Measurements from ENCODE around the gene COLGALT1.
"Not testable (repeated sequence)": the region's sequence is repeated elsewhere in the genome, so short reads cannot be mapped to it uniquely, and the experiment has no call there.

COLGALT1 gene

DNA sequence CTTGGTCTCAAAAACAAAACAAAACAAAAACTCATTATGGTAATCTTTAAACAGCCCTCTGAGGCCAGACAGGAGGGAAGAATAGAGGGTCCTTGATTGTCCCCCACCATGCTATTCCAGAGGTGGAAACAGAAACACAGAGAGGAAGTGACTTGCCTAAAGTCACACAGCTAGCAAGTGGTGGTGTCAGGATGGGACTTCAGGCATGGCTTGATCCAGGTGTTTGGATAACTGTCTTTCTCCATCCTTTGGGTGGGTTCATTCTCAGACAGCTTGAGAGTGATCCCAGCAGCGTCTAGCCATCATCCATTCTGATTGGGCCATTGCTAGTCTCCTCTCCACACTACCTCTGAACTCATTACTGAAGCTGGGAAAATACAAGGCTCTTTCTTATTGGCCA, 12.5 kb downstream of the COLGALT1 start:
- no peak overlapping the region for H3K27ac ChIP-seq
- no peak overlapping the region for H3K9ac ChIP-seq
- H2AFZ ChIP-seq (ENCODE audit: low read depth) = no peak overlapping the region
- no peaks in the 10 kb centered on the region for H3K4me1 ChIP-seq (ENCODE audit: low read depth, poor library complexity, severe bottlenecking)
- H4K20me1 ChIP-seq (ENCODE audit: insufficient read depth) = no peaks in the 10 kb centered on the region
- TF ChIP-seq, protein P1, sequence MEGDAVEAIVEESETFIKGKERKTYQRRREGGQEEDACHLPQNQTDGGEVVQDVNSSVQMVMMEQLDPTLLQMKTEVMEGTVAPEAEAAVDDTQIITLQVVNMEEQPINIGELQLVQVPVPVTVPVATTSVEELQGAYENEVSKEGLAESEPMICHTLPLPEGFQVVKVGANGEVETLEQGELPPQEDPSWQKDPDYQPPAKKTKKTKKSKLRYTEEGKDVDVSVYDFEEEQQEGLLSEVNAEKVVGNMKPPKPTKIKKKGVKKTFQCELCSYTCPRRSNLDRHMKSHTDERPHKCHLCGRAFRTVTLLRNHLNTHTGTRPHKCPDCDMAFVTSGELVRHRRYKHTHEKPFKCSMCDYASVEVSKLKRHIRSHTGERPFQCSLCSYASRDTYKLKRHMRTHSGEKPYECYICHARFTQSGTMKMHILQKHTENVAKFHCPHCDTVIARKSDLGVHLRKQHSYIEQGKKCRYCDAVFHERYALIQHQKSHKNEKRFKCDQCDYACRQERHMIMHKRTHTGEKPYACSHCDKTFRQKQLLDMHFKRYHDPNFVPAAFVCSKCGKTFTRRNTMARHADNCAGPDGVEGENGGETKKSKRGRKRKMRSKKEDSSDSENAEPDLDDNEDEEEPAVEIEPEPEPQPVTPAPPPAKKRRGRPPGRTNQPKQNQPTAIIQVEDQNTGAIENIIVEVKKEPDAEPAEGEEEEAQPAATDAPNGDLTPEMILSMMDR (conservative IDR thresholded peaks at IDR 0.05; ENCODE audit: low read depth, low read length) = no peak
- H3K4me2 ChIP-seq = no peak overlapping the region
- no peaks in the 10 kb centered on the region for H3K79me2 ChIP-seq (ENCODE audit: insufficient read depth, low read depth)
- peaks cover 3% of the 10 kb centered on the region; the same call in 1 of the 2 replicates for H3K36me3 ChIP-seq (ENCODE audit: insufficient read depth)
- no peak overlapping the region for H3K4me3 ChIP-seq (IDR thresholded peaks at IDR 0.05; ENCODE audit: insufficient read depth, low read depth, low read length)
- no peaks in the 10 kb centered on the region for H3K27me3 ChIP-seq (ENCODE audit: insufficient read depth, low read depth)

DNA sequence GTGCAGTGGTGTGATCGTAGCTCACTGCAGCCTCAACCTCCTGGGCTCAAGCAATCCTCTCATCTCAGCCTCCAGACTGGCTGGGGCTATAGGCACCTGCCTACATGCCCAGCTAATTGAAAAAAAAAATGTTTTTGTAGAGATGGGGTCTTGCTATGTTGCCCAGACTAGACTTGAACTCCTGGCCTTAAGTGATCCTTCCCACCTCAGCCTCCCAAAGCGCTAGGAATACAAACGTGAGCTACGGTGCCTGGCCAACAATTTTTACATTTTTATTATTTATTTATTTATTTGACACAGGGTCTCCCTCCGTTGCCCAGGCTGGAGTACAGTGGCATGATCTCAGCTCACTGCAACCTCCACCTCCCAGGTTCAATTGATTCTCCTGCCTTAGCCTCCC, 14.8 kb downstream of the COLGALT1 start:
- H2AFZ ChIP-seq (ENCODE audit: low read depth); H3K36me3 ChIP-seq (ENCODE audit: insufficient read depth); H3K27me3 ChIP-seq (ENCODE audit: insufficient read depth, low read depth); H3K4me3 ChIP-seq (IDR thresholded peaks at IDR 0.05; ENCODE audit: insufficient read depth, low read depth, low read length); H4K20me1 ChIP-seq (ENCODE audit: insufficient read depth); H3K9ac ChIP-seq; H3K27ac ChIP-seq; H3K79me2 ChIP-seq (ENCODE audit: insufficient read depth, low read depth); H3K4me1 ChIP-seq (ENCODE audit: low read depth, poor library complexity, severe bottlenecking); H3K4me2 ChIP-seq: not testable (repeated sequence)

DNA sequence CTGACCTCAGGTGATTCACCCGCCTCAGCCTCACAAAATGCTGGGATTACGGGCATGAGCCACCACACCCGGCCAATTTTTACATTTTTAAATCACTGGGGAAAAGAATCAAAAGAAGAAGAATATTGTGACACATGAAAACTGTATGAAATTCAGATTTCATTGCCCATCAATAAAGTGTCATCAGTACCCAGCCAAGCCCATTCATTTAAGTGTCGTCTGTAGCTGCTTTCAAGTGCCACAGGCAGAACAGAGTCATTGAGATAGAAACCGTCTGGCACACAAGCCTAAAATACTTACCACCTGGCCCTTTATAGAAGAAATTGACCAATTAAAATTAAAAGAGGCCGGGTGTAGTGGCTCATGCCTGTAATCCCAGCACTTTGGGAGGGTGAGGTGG, 15.3 kb downstream of the COLGALT1 start:
- H3K27ac ChIP-seq = no peak overlapping the region
- no peaks in the 10 kb centered on the region for H3K27me3 ChIP-seq (ENCODE audit: insufficient read depth, low read depth)
- H3K4me3 ChIP-seq (IDR thresholded peaks at IDR 0.05; ENCODE audit: insufficient read depth, low read depth, low read length) = no peak overlapping the region
- TF ChIP-seq, protein P1 (conservative IDR thresholded peaks at IDR 0.05; ENCODE audit: low read depth, low read length) = no peak
- H2AFZ ChIP-seq (ENCODE audit: low read depth) = no peak overlapping the region
- peaks cover 3% of the 10 kb centered on the region; the same call in 1 of the 2 replicates for H3K36me3 ChIP-seq (ENCODE audit: insufficient read depth)
- no peaks in the 10 kb centered on the region for H3K79me2 ChIP-seq (ENCODE audit: insufficient read depth, low read depth)
- no peak overlapping the region for H3K9ac ChIP-seq
- H3K4me2 ChIP-seq = no peak overlapping the region
- H4K20me1 ChIP-seq (ENCODE audit: insufficient read depth) = no peaks in the 10 kb centered on the region
- no peaks in the 10 kb centered on the region for H3K4me1 ChIP-seq (ENCODE audit: low read depth, poor library complexity, severe bottlenecking)

DNA sequence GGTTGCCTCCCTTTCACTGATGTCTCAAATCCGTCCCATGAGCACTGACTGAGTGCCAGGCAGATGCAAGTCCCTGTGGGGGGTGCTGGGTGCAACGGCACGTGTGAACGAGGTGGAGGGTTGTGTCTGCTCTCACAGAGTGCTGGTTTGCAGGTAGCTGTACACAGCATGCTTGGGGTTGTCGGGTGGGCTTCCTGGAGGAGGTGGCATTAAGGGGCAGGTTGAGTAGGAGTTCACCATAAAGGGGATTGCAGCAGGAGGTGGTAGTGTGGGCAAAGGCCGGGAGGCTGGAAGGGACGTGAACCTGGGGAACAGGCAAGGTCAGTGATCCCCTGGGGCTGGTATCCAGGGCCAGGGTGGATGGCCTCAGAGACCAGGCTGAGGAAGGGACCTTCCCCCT, 17.2 kb downstream of the COLGALT1 start:
- TF ChIP-seq, protein P1 (conservative IDR thresholded peaks at IDR 0.05; ENCODE audit: low read depth, low read length) = no peak
- no peaks in the 10 kb centered on the region for H3K27me3 ChIP-seq (ENCODE audit: insufficient read depth, low read depth)
- H3K36me3 ChIP-seq (ENCODE audit: insufficient read depth) = peaks cover 3% of the 10 kb centered on the region; the same call in 1 of the 2 replicates
- no peak overlapping the region for H3K4me3 ChIP-seq (IDR thresholded peaks at IDR 0.05; ENCODE audit: insufficient read depth, low read depth, low read length)
- H3K9ac ChIP-seq = no peak overlapping the region
- H2AFZ ChIP-seq (ENCODE audit: low read depth) = no peak overlapping the region
- H4K20me1 ChIP-seq (ENCODE audit: insufficient read depth) = no peaks in the 10 kb centered on the region
- H3K4me1 ChIP-seq (ENCODE audit: low read depth, poor library complexity, severe bottlenecking) = no peaks in the 10 kb centered on the region
- no peak overlapping the region for H3K27ac ChIP-seq
- no peaks in the 10 kb centered on the region for H3K79me2 ChIP-seq (ENCODE audit: insufficient read depth, low read depth)
- H3K4me2 ChIP-seq = no peak overlapping the region

DNA sequence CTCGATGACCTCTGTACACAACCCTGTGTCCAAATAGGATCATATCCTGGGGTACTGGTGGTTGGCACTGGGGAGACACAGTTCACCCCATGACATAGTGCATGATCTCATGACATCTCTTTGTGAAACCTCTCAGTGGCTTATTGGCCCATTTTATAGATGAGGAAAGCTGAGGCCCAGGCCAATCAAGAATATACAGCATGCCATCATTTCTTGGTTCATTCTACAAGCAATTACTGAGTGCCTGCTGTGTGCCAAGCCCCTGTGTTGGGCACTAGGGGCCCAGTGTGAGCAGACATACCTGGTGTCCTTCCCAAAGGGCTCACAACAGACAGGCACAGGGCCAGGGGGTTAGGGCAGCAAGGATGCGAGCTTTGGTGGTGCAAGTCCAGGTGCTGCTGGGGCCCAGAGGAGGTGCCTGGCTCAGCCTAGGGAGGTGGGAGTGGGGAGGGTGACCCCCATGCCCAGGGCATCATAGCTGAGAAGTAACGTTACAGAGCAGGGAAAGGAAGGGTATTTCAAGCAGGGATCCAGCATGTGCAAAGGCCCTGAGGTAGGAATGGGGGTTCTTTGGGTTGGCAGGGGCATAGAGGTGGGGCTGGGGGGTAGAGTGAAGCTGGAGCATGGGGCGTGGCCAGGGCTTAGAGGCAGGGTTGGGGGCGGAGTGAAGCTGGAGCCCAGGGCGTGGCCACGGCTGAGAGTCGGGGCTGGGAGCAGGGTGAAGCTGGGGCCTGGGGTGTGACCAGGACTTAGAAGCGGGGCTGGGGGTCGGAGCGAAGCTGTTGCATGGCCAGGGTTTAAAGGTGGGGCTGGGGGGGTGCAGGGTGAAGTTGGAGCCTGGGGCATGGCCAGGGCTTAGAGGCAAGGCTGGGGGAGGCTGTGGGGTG, 20.7 kb downstream of the COLGALT1 start:
- H3K4me2 ChIP-seq = no peak overlapping the region
- no peaks in the 10 kb centered on the region for H3K27me3 ChIP-seq (ENCODE audit: insufficient read depth, low read depth)
- H2AFZ ChIP-seq (ENCODE audit: low read depth) = no peak overlapping the region
- H3K79me2 ChIP-seq (ENCODE audit: insufficient read depth, low read depth) = no peaks in the 10 kb centered on the region
- H3K4me1 ChIP-seq (ENCODE audit: low read depth, poor library complexity, severe bottlenecking) = no peaks in the 10 kb centered on the region
- 0 out of 2 replicates have a peak, but pooled peaks cover 3% of the 10 kb centered on the region for H3K36me3 ChIP-seq (ENCODE audit: insufficient read depth)
- no peak overlapping the region for H3K9ac ChIP-seq
- no peaks in the 10 kb centered on the region for H4K20me1 ChIP-seq (ENCODE audit: insufficient read depth)
- no peak overlapping the region for H3K27ac ChIP-seq
- TF ChIP-seq, protein P1 (conservative IDR thresholded peaks at IDR 0.05; ENCODE audit: low read depth, low read length) = no peak
- H3K4me3 ChIP-seq (IDR thresholded peaks at IDR 0.05; ENCODE audit: insufficient read depth, low read depth, low read length) = no peak overlapping the region
